Activated CD8-positive, alpha-beta T cell treated with anti-CD3 and anti-CD28 coated beads, Interleukin-2, amount 10 ng/mL, durations not matched to agents 7 days and 5 days (primary cell): Measurements from ENCODE around the gene PSAPL1. TPM values are rescaled to one million over a fixed set of nuclear protein-coding genes. Genes with fewer than 3 reads are reported as not detected.

Experiments used
- ATAC-seq: fragments of 150-1000 bp; cut with Tn5 transposase; one replicate; pipeline ENCODE4 v1.10.0; 2021; ENCODE audit warnings: moderate library complexity
- CTCF ChIA-PET: fragments of 350-600 bp; sonication (Branson Sonifier 250); formaldehyde crosslinking; loops from one replicate; lab custom pipeline; 2021; ENCODE audit warnings: antibody characterized with exemption; lab: Charles Lee
- POLR2A ChIA-PET: fragments of 350-600 bp; sonication (Branson Sonifier 250); formaldehyde crosslinking; loops from one replicate; lab custom pipeline; 2021; ENCODE audit warnings: antibody characterized with exemption; lab: Charles Lee
- DNase-seq: peaks from one replicate; pipeline ENCODE4 v3.0.0-alpha.2; 2020
- H3K27ac Mint-ChIP-seq: one replicate; pipeline ENCODE4 v1.8.0; 2021; ENCODE audit warnings: mild to moderate bottlenecking, mixed read lengths
- H3K27me3 Mint-ChIP-seq: one replicate; pipeline ENCODE4 v1.8.0; 2021; ENCODE audit warnings: low read depth, mixed read lengths
- H3K36me3 Mint-ChIP-seq: one replicate; pipeline ENCODE4 v1.8.0; 2021; ENCODE audit warnings: low read depth, mixed read lengths
- H3K4me1 Mint-ChIP-seq: one replicate; pipeline ENCODE4 v1.8.0; 2021; ENCODE audit warnings: low read depth, mixed read lengths
- H3K4me3 Mint-ChIP-seq: one replicate; pipeline ENCODE4 v1.8.0; 2021; ENCODE audit warnings: mild to moderate bottlenecking, mixed read lengths
- H3K9me3 Mint-ChIP-seq: one replicate; pipeline ENCODE4 v1.8.0; 2022; ENCODE audit warnings: mixed read lengths; ENCODE audit not compliant: insufficient read depth
- total RNA-seq, 2 experiments: library from RNA; stranded (reverse); gene quantifications; one replicate each; pipeline ENCODE4 v1.2.3, GENCODE V29; 2021

PSAPL1 gene
- total RNA-seq, 2 experiments from 2014 or later, result not detected

- POLR2A ChIA-PET, result no interaction called here
- no peaks in the 10 kb centered on the region for H3K4me1 Mint-ChIP-seq
Measured at GRCh38 chr4:7396186-7396910, 38.4 kb downstream of the PSAPL1 start.

GRCh38 chr4:7395645-7396044 is 39.1 kb downstream of the PSAPL1 start:
- ChIA-PET CTCF (no interaction called here), POLR2A (no interaction called here)
- no peaks in the 10 kb centered on the region for H3K9me3 Mint-ChIP-seq
- peaks cover 11% of the 10 kb centered on the region for H3K27me3 Mint-ChIP-seq
- ATAC-seq, result no peak
- no peaks in the 10 kb centered on the region for H3K36me3 Mint-ChIP-seq
- H3K27ac Mint-ChIP-seq, result no peak overlapping the region
- DNase-seq, result no peak
- no peaks in the 10 kb centered on the region for H3K4me1 Mint-ChIP-seq
- no peak overlapping the region for H3K4me3 Mint-ChIP-seq

More at GRCh38 chr4:7396186-7396910, 38.4 kb downstream of the PSAPL1 start:
- no peak overlapping the region for H3K4me3 Mint-ChIP-seq
- H3K27me3 Mint-ChIP-seq, result peaks cover 11% of the 10 kb centered on the region
- DNase-seq (no peak), ATAC-seq (no peak)
- CTCF ChIA-PET, result no interaction called here
- H3K9me3 Mint-ChIP-seq, result no peaks in the 10 kb centered on the region
- no peak overlapping the region for H3K27ac Mint-ChIP-seq
- no peaks in the 10 kb centered on the region for H3K36me3 Mint-ChIP-seq

- ATAC-seq (no peak), DNase-seq (no peak)
- ChIA-PET POLR2A (no interaction called here), CTCF (no interaction called here)
- H3K4me3 Mint-ChIP-seq, result no peak overlapping the region
- H3K27ac Mint-ChIP-seq, result no peak overlapping the region
- H3K4me1 Mint-ChIP-seq, result no peaks in the 10 kb centered on the region
- no peaks in the 10 kb centered on the region for H3K36me3 Mint-ChIP-seq
- peaks cover 11% of the 10 kb centered on the region for H3K27me3 Mint-ChIP-seq
- H3K9me3 Mint-ChIP-seq, result no peaks in the 10 kb centered on the region
Measured at GRCh38 chr4:7394681-7395451, 39.9 kb downstream of the PSAPL1 start.

GRCh38 chr4:7393601-7394575 is 40.8 kb downstream of the PSAPL1 start:
- H3K36me3 Mint-ChIP-seq, result no peaks in the 10 kb centered on the region
- H3K9me3 Mint-ChIP-seq, result no peaks in the 10 kb centered on the region
- ATAC-seq, result no peak
- CTCF ChIA-PET, result no interaction called here
- no peak overlapping the region for H3K27ac Mint-ChIP-seq
- DNase-seq, result no peak
- peaks cover 11% of the 10 kb centered on the region for H3K27me3 Mint-ChIP-seq
- H3K4me3 Mint-ChIP-seq, result no peak overlapping the region
- no peaks in the 10 kb centered on the region for H3K4me1 Mint-ChIP-seq
- POLR2A ChIA-PET, result no interaction called here

- CTCF ChIA-PET, result interaction anchor here (0.8 kb wide), 1 partner anchor 410 kb away, joined by 3 read pairs; no protein-coding TSS in a partner anchor
- DNase-seq (no peak), ATAC-seq (no peak)
- Mint-ChIP-seq H3K27ac (no peak overlapping the region), H3K27me3 (peaks cover 5% of the 10 kb centered on the region), H3K4me1 (no peaks in the 10 kb centered on the region), H3K9me3 (no peaks in the 10 kb centered on the region), H3K4me3 (no peak overlapping the region), H3K36me3 (no peaks in the 10 kb centered on the region)
- POLR2A ChIA-PET, result no interaction called here
Measured at GRCh38 chr4:7392438-7393421, 42.0 kb downstream of the PSAPL1 start.

- no peak for ATAC-seq
- H3K36me3 Mint-ChIP-seq, result no peaks in the 10 kb centered on the region
- no peak for DNase-seq
- no peaks in the 10 kb centered on the region for H3K9me3 Mint-ChIP-seq
- H3K4me1 Mint-ChIP-seq, result no peaks in the 10 kb centered on the region
- H3K4me3 Mint-ChIP-seq, result no peak overlapping the region
- CTCF ChIA-PET, result interaction anchor here (0.8 kb wide), 1 partner anchor 411 kb away, joined by 3 read pairs; no protein-coding TSS in a partner anchor
- POLR2A ChIA-PET, result no interaction called here
- no peaks in the 10 kb centered on the region for H3K27me3 Mint-ChIP-seq
- H3K27ac Mint-ChIP-seq, result no peak overlapping the region
Measured at GRCh38 chr4:7391637-7392437, 42.9 kb downstream of the PSAPL1 start.

- ATAC-seq (no peak), DNase-seq (no peak)
- H3K27me3 Mint-ChIP-seq, result no peaks in the 10 kb centered on the region
- H3K4me3 Mint-ChIP-seq, result no peak overlapping the region
- ChIA-PET POLR2A (no interaction called here), CTCF (no interaction called here)
- H3K27ac Mint-ChIP-seq, result no peak overlapping the region
- H3K9me3 Mint-ChIP-seq, result no peaks in the 10 kb centered on the region
- no peaks in the 10 kb centered on the region for H3K36me3 Mint-ChIP-seq
- H3K4me1 Mint-ChIP-seq, result no peaks in the 10 kb centered on the region
Measured at GRCh38 chr4:7390906-7391636, 43.7 kb downstream of the PSAPL1 start.

GRCh38 chr4:7390336-7390735 is 44.4 kb downstream of the PSAPL1 start:
- no peaks in the 10 kb centered on the region for H3K27me3 Mint-ChIP-seq
- H3K36me3 Mint-ChIP-seq, result no peaks in the 10 kb centered on the region
- ChIA-PET CTCF (no interaction called here), POLR2A (no interaction called here)
- no peak for DNase-seq
- H3K9me3 Mint-ChIP-seq, result no peaks in the 10 kb centered on the region
- no peak overlapping the region for H3K4me3 Mint-ChIP-seq
- no peak overlapping the region for H3K27ac Mint-ChIP-seq
- ATAC-seq, result no peak
- no peaks in the 10 kb centered on the region for H3K4me1 Mint-ChIP-seq

GRCh38 chr4:7389719-7390118 is 45.0 kb downstream of the PSAPL1 start:
- ChIA-PET CTCF (no interaction called here), POLR2A (no interaction called here)
- H3K27me3 Mint-ChIP-seq, result no peaks in the 10 kb centered on the region
- H3K4me1 Mint-ChIP-seq, result no peaks in the 10 kb centered on the region
- H3K9me3 Mint-ChIP-seq, result no peaks in the 10 kb centered on the region
- H3K4me3 Mint-ChIP-seq, result no peak overlapping the region
- ATAC-seq (no peak), DNase-seq (no peak)
- H3K27ac Mint-ChIP-seq, result no peak overlapping the region
- H3K36me3 Mint-ChIP-seq, result no peaks in the 10 kb centered on the region
